ENCODE measurements around the gene SKA3.
"Not testable (repeated sequence)": the region's sequence is repeated elsewhere in the genome, so short reads cannot be mapped to it uniquely, and the experiment has no call there.

SKA3 gene

DNA sequence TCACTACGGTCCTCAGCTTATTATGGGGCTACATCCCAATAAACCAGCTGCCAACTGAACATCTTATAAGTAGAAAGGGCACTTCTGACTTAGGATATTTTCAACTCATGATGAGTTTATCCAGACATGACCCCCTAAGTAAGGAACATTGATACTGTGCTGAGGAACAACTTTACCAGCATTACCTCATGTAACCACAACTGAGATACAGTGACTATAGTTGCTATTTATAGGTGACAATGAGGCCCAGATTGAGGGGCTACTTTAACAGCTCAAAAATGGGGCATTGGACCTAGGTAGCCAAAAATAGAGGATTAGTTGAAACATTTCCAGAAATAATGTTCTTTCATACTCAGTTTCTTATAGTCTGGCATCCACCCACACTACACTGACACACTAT is 26.8 kb downstream of the SKA3 start:
- DNase-seq (ENCODE audit: low read depth): no peak
- TF ChIP-seq, protein P1, sequence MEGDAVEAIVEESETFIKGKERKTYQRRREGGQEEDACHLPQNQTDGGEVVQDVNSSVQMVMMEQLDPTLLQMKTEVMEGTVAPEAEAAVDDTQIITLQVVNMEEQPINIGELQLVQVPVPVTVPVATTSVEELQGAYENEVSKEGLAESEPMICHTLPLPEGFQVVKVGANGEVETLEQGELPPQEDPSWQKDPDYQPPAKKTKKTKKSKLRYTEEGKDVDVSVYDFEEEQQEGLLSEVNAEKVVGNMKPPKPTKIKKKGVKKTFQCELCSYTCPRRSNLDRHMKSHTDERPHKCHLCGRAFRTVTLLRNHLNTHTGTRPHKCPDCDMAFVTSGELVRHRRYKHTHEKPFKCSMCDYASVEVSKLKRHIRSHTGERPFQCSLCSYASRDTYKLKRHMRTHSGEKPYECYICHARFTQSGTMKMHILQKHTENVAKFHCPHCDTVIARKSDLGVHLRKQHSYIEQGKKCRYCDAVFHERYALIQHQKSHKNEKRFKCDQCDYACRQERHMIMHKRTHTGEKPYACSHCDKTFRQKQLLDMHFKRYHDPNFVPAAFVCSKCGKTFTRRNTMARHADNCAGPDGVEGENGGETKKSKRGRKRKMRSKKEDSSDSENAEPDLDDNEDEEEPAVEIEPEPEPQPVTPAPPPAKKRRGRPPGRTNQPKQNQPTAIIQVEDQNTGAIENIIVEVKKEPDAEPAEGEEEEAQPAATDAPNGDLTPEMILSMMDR (IDR thresholded peaks at IDR 0.05; ENCODE audit: insufficient read depth, low read depth, low read length, missing control alignments): no peak
- no peak overlapping the region for H3K4me3 ChIP-seq (ENCODE audit: low read length)

DNA sequence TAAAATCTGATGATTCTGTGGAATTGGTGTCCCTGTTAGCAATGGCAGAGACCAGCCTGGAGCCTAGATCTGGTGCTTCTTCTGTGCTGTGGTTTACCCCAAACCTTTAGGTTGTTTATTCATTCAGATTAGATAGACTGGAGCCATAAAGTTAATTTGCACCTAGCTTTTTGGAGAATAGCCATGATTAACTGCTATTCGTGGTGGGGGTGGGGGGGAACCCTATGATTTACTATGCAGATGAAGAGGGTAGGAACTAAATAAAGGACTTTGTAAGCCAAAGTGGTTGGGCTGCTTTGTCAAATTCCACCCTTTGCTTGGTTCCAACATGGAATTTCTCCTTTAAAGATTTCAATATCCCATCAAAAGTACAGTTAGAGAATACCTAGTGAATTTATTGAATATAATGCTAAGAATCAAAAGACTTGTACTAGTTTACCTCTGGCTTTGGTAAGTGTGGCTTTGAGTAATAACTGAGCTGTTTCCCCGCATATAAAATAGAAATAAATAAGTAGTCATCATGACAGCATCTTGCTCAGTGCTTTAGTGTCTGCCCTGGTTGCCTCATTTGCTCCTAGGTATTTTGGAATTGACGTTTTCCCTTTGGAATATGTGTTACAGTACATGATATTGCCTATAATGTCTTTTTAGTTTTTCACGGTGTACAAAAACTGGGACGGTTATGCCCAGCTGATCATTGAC is 27.6 kb downstream of the SKA3 start:
- no peak overlapping the region for H3K4me3 ChIP-seq (ENCODE audit: low read length)
- TF ChIP-seq, protein P1 (IDR thresholded peaks at IDR 0.05; ENCODE audit: insufficient read depth, low read depth, low read length, missing control alignments): no peak
- DNase-seq (ENCODE audit: low read depth): no peak

DNA sequence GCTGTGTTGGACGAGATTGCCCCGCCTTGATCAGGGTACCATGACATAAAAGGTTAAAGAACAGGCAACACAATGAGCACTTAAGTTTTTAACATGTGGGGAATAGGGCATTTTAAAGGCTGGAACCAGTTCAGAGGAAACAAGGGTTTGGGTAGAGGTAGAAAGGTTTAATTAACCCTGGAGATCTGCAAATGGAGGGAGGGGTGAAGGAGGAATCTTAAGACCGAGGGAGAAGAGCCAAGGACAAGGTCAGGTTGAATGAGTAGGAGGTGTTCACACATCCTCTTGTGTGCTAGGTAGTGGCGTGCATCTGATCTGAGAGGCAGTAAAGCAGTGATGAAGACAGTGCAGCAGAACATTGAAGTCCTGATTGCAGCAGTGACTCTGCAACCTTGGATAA is 28.5 kb downstream of the SKA3 start:
- no peak for DNase-seq (ENCODE audit: low read depth)

DNA sequence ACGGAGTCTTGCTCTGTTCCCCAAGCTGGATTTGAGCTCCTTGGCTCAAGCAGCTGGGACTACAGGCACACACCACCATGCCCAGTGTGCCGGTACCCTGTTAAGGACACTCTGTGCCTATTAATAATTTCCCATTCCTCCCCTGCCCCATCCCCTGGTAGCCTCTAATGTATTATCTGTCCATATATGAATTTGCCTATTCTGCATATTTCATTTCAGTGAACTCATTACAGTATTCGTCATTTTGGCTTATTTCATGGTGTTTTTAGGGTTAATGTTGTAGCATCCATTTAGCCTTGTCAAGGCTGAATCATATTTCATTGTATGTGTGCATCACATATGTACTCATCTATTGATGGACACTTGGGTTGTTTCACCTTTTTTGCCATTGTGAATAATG is 33.6 kb downstream of the SKA3 start:
- H3K4me3 ChIP-seq (ENCODE audit: low read length): peak overlapping the region; percentile 4
- DNase-seq (ENCODE audit: low read depth): peak; percentile 5
- TF ChIP-seq, protein P1 (IDR thresholded peaks at IDR 0.05; ENCODE audit: insufficient read depth, low read depth, low read length, missing control alignments): no peak

More for the DNA sequence above, 28.5 kb downstream of the SKA3 start:
- TF ChIP-seq, protein P1 (IDR thresholded peaks at IDR 0.05; ENCODE audit: insufficient read depth, low read depth, low read length, missing control alignments): no peak
- H3K4me3 ChIP-seq (ENCODE audit: low read length): no peak overlapping the region

DNA sequence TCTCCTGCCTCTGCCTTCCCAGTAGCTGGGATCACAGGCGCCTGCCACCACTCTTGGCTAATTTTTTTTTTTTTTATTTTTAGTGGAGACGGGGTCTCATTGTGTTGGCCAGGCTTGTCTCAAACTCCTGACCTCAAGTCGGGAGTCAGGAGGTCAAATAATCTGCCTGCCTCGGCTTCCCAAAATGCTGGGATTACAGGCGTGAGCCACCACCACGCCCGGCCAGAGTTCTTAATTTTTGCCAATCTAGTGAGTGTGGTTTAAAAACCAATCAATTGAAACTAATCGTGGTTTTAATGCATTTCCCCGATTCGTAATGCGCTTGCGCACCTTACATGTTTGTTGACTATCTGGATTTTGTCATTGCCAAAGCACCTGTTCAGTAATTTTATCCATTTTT is 37.0 kb downstream of the SKA3 start:
- TF ChIP-seq, protein P1 (IDR thresholded peaks at IDR 0.05; ENCODE audit: insufficient read depth, low read depth, low read length, missing control alignments): no peak
- no peak for DNase-seq (ENCODE audit: low read depth)
- peak overlapping the region; percentile 81 for H3K4me3 ChIP-seq (ENCODE audit: low read length)

DNA sequence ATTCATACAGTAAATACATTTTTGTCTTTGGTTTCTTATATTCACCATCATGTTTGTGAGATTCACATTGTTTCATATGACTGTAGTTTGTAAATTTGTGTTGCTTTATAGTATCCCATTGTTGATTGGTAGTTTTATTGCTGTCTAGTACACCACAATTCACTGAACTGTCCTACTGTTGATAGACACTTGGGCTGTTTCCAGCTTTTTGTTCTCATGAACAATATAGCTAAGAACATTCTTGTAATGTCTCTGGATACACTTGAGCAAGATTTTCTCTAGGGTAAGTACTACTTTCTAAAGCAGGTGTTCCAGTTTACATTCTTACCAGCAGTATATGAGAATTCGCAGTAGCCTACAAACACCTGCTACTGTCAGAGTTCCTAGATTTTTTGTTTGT is 37.8 kb downstream of the SKA3 start:
- TF ChIP-seq, protein P1 (IDR thresholded peaks at IDR 0.05; ENCODE audit: insufficient read depth, low read depth, low read length, missing control alignments): no peak
- DNase-seq (ENCODE audit: low read depth): peak; percentile 4
- no peak overlapping the region for H3K4me3 ChIP-seq (ENCODE audit: low read length)

DNA sequence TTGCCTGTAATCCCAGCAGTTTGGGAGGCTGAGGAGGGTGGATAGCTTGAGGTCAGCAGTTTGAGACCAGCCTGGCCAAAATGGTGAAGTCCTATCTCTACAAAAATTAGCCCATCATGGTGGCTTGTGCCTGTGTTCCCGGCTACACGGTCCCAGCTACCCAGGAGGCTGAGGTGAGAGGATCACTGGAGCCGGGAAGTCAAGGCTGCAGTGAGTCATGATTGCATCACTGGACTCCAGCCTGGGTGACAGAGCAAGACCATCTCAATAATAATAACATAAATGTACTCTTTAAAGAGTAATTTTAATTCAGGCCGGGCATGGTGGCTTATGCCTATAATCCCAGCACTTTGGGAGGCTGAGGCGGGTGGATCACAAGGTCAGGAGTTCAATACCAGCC is 38.7 kb downstream of the SKA3 start:
- TF ChIP-seq, protein P1 (IDR thresholded peaks at IDR 0.05; ENCODE audit: insufficient read depth, low read depth, low read length, missing control alignments): no peak
- DNase-seq (ENCODE audit: low read depth): peak; percentile 47
- no peak overlapping the region for H3K4me3 ChIP-seq (ENCODE audit: low read length)

DNA sequence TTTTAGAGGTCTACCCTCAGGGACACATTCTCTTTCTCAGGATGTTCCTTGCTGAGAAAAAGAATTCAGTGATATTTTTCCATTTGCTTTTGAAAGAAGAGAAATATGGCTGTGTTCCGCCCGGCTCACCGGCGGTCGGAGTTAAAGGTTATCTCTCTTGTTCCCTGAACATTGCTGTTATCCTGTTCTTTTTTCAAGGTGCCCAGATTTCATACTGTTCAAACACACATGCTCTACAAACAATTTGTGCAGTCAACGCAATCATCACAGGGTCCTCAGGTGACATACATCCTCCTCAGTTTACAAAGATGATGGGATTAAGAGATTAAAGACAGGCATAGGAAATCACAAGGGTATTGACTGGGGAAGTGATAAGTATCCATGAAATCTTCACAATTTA is 40.5 kb downstream of the SKA3 start:
- DNase-seq (ENCODE audit: low read depth); H3K4me3 ChIP-seq (ENCODE audit: low read length): not testable (repeated sequence)

Data from epithelial cell of esophagus (primary cell).